Glutamatergic neuron (in vitro differentiated cells): ENCODE measurements around the gene UBAC2. TPM values are rescaled to one million over a fixed set of nuclear protein-coding genes. Genes with fewer than 3 reads are reported as not detected.

Experiments
- DNase-seq: peaks from one replicate; pipeline ENCODE4 v3.0.0; 2022
- H3K27ac Mint-ChIP-seq: one replicate; pipeline ENCODE4 v1.8.0; 2020; ENCODE audit warnings: mild to moderate bottlenecking, mixed read lengths, inconsistent platforms; ENCODE audit not compliant: unreplicated experiment
- H3K27me3 Mint-ChIP-seq: one replicate; pipeline ENCODE4 v1.8.0; 2020; ENCODE audit warnings: mild to moderate bottlenecking, moderate library complexity, mixed read lengths, inconsistent platforms; ENCODE audit not compliant: unreplicated experiment
- H3K36me3 Mint-ChIP-seq: one replicate; pipeline ENCODE4 v1.8.0; 2020; ENCODE audit warnings: mild to moderate bottlenecking, mixed read lengths, inconsistent platforms; ENCODE audit not compliant: unreplicated experiment
- H3K4me1 Mint-ChIP-seq: one replicate; pipeline ENCODE4 v1.8.0; 2020; ENCODE audit warnings: mild to moderate bottlenecking, low read depth, mixed read lengths, inconsistent platforms; ENCODE audit not compliant: unreplicated experiment
- H3K4me3 Mint-ChIP-seq: one replicate; pipeline ENCODE4 v1.8.0; 2020; ENCODE audit warnings: mild to moderate bottlenecking, mixed read lengths, inconsistent platforms; ENCODE audit not compliant: unreplicated experiment
- H3K9me3 Mint-ChIP-seq: one replicate; pipeline ENCODE4 v1.8.0; 2020; ENCODE audit warnings: mild to moderate bottlenecking, moderate library complexity, mixed read lengths, inconsistent platforms; ENCODE audit not compliant: unreplicated experiment
- CTCF ChIP-seq: fragments of 200-600 bp; sonication (generic); IDR thresholded peaks from one replicate; pipeline ENCODE4 v1.5.0; 2021; ENCODE audit not compliant: partially characterized antibody, unreplicated experiment
- total RNA-seq: library from RNA; stranded (reverse); fragmentation: NEBNext Ultra II Directional; extraction: Animal tissue kit (Norgen Biotek cat#: 25700); gene quantifications from one replicate; pipeline ENCODE4 v1.2.1, GENCODE V29; 2021; ENCODE audit not compliant: unreplicated experiment

Gene UBAC2
- total RNA-seq, 1 donor from 2014 or later, result 33.3 TPM

- Mint-ChIP-seq H3K27ac (no peak overlapping the region), H3K27me3 (peaks cover 2% of the 10 kb centered on the region), H3K36me3 (no peaks in the 10 kb centered on the region), H3K9me3 (peaks cover 1% of the 10 kb centered on the region), H3K4me3 (no peak overlapping the region), H3K4me1 (peaks cover 8% of the 10 kb centered on the region)
- TF ChIP-seq CTCF, result no peak
- DNase-seq, result no peak
These were observed 212.2 kb downstream of the UBAC2 start for GRCh38 chr13:99412856-99413255.

- H3K9me3 Mint-ChIP-seq, result peaks cover 1% of the 10 kb centered on the region
- TF ChIP-seq CTCF, result no peak
- peaks cover 9% of the 10 kb centered on the region for H3K4me1 Mint-ChIP-seq
- no peak overlapping the region for H3K4me3 Mint-ChIP-seq
- H3K27me3 Mint-ChIP-seq, result peaks cover 2% of the 10 kb centered on the region
- DNase-seq, result no peak
- H3K27ac Mint-ChIP-seq, result no peak overlapping the region
- no peaks in the 10 kb centered on the region for H3K36me3 Mint-ChIP-seq
These were observed 213.7 kb downstream of the UBAC2 start for GRCh38 chr13:99414048-99414995.

GRCh38 chr13:99415014-99415650 is 214.5 kb downstream of the UBAC2 start:
- Mint-ChIP-seq H3K27ac (no peak overlapping the region), H3K4me3 (no peak overlapping the region), H3K4me1 (peaks cover 9% of the 10 kb centered on the region), H3K9me3 (peaks cover 2% of the 10 kb centered on the region), H3K36me3 (no peaks in the 10 kb centered on the region), H3K27me3 (peaks cover 4% of the 10 kb centered on the region)
- DNase-seq, result no peak
- no peak for TF ChIP-seq CTCF

GRCh38 chr13:99415851-99416331 is 215.2 kb downstream of the UBAC2 start:
- Mint-ChIP-seq H3K27ac (no peak overlapping the region), H3K9me3 (peaks cover 2% of the 10 kb centered on the region), H3K4me3 (no peak overlapping the region), H3K36me3 (no peaks in the 10 kb centered on the region), H3K27me3 (peaks cover 6% of the 10 kb centered on the region), H3K4me1 (peaks cover 9% of the 10 kb centered on the region)
- no peak for DNase-seq
- no peak for TF ChIP-seq CTCF
